ENCODE data around the gene PTPRM.

PTPRM gene

DNA sequence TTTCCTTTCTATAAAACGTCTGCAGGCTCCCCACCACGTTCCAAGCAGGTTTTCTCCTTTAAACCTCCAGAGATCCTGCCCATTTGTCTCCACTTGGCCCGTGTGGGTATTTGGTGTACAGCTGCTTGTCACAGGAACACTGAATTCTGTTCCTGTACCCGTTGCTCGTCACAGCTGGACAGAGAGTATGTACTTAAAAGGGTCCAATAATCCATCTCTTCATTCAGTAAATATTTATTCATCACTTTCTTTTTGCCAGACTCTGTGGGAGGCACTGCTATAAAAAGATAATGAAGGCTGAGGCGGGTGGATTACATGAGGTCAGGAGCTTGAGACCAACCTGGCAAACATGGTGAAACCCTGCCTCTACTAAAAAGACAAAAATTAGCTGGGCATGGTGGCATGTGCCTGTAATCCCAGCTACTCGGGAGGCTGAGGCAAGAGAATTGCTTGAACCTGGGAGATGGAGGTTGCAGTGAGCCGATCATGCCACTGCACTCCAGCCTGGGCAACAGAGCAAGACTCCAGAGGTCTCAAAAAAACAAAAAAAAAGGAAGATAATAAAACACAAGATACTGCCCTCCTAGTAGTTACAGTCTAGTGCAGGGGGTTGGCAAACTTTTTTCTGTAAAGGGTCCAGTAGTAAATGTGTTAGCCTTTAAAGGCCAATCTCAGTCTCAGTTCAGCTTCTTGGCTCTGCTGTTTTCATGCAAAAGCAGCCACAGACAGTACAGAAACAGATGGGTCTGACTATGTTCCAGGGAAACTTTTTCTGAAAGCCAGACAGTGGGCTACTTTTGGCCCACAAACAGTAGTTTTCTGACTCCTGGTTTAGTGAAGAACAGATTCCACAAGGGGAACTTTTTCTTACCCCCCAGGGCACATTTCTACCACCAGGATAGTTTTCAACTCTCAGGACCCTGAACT, 732.2 kb downstream of the PTPRM start:
- Histone ChIP-seq H3K27me3 (ENCODE audit: control insufficient read depth in 2 of 2, insufficient read depth in 2 of 2, low read length in 2 of 2) (no peaks in the 10 kb centered on the region), H3K36me3 (ENCODE audit: control insufficient read depth in 2 of 2, insufficient read depth in 2 of 2, low read length in 2 of 2) (no peaks in the 10 kb centered on the region), H3K4me1 (ENCODE audit: control insufficient read depth in 2 of 2, insufficient read depth in 2 of 2, low read length in 2 of 2) (no peaks in the 10 kb centered on the region), H3K9ac (ENCODE audit: low read depth in 1 of 2, low read length in 2 of 2) (no peak overlapping the region), H3K27ac (ENCODE audit: low read depth in 2 of 2, low read length in 2 of 2) (no peak overlapping the region), H3K4me3 (ENCODE audit: low read length in 2 of 2) (no peak overlapping the region), H3K9me3 (ENCODE audit: control insufficient read depth in 2 of 2, low read length in 2 of 2) (no peaks in the 10 kb centered on the region)

DNA sequence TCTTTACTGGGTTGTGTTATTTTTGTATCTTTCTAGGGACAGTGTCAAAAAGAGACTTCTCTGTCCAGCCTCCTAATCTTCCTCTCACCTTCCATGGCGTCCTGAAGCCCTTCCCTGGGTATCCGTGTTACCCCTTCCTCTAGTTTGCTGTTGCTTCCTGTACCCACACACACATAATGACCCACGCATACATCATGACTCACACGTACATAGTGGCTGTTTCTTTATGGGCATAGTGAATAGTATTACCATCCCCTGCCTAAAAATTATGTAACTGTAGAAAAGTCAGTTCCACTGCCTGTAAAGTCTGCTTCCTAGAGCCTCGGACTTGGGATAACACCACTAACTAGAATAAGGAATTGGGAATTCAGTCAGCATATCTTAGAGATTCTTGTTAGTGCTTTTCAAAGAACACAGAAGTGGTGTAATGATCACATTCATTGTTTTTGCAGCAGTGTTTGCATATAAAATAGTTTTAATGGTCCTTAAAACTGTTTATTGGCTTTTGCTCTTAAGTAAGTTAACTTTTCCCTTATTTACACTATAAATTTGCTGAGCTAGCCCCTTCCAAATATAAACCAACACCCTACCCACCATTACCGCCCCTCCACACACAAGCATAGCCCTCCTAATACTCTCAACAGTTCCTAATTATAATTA, 733.8 kb downstream of the PTPRM start:
- Histone ChIP-seq H3K36me3 (ENCODE audit: control insufficient read depth in 2 of 2, insufficient read depth in 2 of 2, low read length in 2 of 2) (no peaks in the 10 kb centered on the region), H3K27ac (ENCODE audit: low read depth in 2 of 2, low read length in 2 of 2) (no peak overlapping the region), H3K4me1 (ENCODE audit: control insufficient read depth in 2 of 2, insufficient read depth in 2 of 2, low read length in 2 of 2) (no peaks in the 10 kb centered on the region), H3K27me3 (ENCODE audit: control insufficient read depth in 2 of 2, insufficient read depth in 2 of 2, low read length in 2 of 2) (no peaks in the 10 kb centered on the region), H3K4me3 (ENCODE audit: low read length in 2 of 2) (no peak overlapping the region), H3K9ac (ENCODE audit: low read depth in 1 of 2, low read length in 2 of 2) (no peak overlapping the region), H3K9me3 (ENCODE audit: control insufficient read depth in 2 of 2, low read length in 2 of 2) (no peaks in the 10 kb centered on the region)

DNA sequence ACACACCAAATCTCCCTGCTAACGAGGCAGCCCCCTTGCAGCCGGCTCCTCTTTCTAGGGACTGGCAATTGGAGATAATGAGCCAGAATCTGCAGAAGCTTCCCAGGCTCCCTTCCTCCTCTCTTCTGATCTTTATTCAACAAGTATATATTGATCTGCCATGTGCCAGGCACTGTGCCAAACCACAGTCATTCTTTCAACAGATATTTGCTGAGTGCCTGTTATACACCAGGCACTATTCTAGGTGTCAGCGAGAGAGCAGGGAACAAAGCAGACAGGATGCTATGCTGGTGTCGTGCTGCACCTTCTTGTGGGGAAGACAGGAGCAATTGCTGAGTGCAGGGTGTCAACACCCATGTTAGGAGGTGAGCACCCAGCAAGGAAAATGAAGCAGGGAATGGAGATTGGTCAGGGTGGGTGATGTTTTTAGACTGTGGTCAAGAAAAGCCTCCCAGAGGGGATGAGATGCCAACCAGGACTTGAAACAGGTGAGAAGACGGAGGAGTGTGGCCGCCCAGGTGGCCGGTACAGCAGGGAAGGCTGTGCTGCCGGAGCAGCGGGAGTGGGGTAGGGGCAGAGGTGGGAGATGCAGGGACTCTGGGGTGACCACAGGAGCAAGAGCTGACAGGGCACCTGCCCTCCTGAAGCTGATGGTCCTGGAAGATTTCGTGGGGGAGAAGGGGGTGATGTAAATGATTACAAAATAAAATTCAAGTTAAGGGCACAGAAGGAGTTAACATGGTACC, 734.5 kb downstream of the PTPRM start:
- no peak overlapping the region for H3K4me3 ChIP-seq (ENCODE audit: low read length in 2 of 2)
- H3K36me3 ChIP-seq (ENCODE audit: control insufficient read depth in 2 of 2, insufficient read depth in 2 of 2, low read length in 2 of 2) = no peaks in the 10 kb centered on the region
- no peak overlapping the region for H3K27ac ChIP-seq (ENCODE audit: low read depth in 2 of 2, low read length in 2 of 2)
- no peaks in the 10 kb centered on the region for H3K4me1 ChIP-seq (ENCODE audit: control insufficient read depth in 2 of 2, insufficient read depth in 2 of 2, low read length in 2 of 2)
- no peaks in the 10 kb centered on the region for H3K9me3 ChIP-seq (ENCODE audit: control insufficient read depth in 2 of 2, low read length in 2 of 2)
- H3K9ac ChIP-seq (ENCODE audit: low read depth in 1 of 2, low read length in 2 of 2) = no peak overlapping the region
- no peaks in the 10 kb centered on the region for H3K27me3 ChIP-seq (ENCODE audit: control insufficient read depth in 2 of 2, insufficient read depth in 2 of 2, low read length in 2 of 2)

DNA sequence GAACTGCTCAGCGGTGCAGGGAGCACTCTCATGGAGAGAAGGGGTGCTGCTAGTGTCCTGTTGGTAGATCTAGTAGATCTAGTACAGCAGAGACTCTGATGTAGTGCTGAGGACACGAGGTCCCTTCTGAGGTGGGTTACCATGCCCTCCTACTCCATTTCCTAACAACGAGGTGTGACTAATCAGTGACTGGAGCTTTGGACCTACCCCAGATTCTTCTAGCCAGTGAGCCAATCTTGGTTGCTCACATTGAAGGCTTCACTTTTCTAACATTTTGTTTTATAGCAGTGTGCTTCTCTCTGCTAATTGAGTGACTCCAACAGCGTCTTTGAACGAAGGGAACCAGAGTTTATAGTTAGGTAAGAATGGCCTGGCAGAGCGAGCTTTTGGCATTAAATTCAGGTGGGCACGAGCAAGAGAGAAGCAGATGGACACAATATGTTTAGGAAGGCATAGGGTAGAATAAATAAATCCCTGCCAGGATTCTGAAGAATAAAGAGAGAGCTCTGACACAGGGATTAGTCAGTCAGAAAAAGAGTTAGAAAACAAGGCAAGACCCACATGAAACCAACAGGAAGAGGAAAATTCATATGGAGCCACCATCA, 736.1 kb downstream of the PTPRM start:
- no peaks in the 10 kb centered on the region for H3K9me3 ChIP-seq (ENCODE audit: control insufficient read depth in 2 of 2, low read length in 2 of 2)
- H3K27ac ChIP-seq (ENCODE audit: low read depth in 2 of 2, low read length in 2 of 2) = no peak overlapping the region
- no peak overlapping the region for H3K4me3 ChIP-seq (ENCODE audit: low read length in 2 of 2)
- H3K27me3 ChIP-seq (ENCODE audit: control insufficient read depth in 2 of 2, insufficient read depth in 2 of 2, low read length in 2 of 2) = no peaks in the 10 kb centered on the region
- no peaks in the 10 kb centered on the region for H3K36me3 ChIP-seq (ENCODE audit: control insufficient read depth in 2 of 2, insufficient read depth in 2 of 2, low read length in 2 of 2)
- H3K9ac ChIP-seq (ENCODE audit: low read depth in 1 of 2, low read length in 2 of 2) = no peak overlapping the region
- no peaks in the 10 kb centered on the region for H3K4me1 ChIP-seq (ENCODE audit: control insufficient read depth in 2 of 2, insufficient read depth in 2 of 2, low read length in 2 of 2)

DNA sequence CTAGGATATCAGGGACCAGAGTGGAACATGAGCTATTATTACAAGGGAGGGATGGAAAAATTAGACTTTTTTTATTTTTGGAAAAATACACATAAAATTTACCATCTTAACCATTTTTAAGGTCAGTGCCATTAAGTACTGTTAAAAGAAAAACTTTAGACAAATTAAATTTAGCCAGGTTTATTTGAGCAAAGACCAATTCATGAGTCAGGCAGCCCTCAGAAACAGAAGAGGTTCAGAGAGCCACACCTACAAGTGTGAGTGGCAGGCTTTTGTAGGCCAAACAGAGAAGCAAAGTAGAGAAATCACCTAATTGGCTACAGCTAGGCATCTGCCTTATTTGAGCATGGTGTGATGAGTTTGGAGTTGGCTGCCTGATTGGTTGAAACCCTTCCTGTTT, 740.8 kb downstream of the PTPRM start:
- no peaks in the 10 kb centered on the region for H3K36me3 ChIP-seq (ENCODE audit: control insufficient read depth in 2 of 2, insufficient read depth in 2 of 2, low read length in 2 of 2)
- no peaks in the 10 kb centered on the region for H3K27me3 ChIP-seq (ENCODE audit: control insufficient read depth in 2 of 2, insufficient read depth in 2 of 2, low read length in 2 of 2)
- no peaks in the 10 kb centered on the region for H3K9me3 ChIP-seq (ENCODE audit: control insufficient read depth in 2 of 2, low read length in 2 of 2)
- H3K4me3 ChIP-seq (ENCODE audit: low read length in 2 of 2) = no peak overlapping the region
- H3K27ac ChIP-seq (ENCODE audit: low read depth in 2 of 2, low read length in 2 of 2) = no peak overlapping the region
- no peaks in the 10 kb centered on the region for H3K4me1 ChIP-seq (ENCODE audit: control insufficient read depth in 2 of 2, insufficient read depth in 2 of 2, low read length in 2 of 2)
- no peak overlapping the region for H3K9ac ChIP-seq (ENCODE audit: low read depth in 1 of 2, low read length in 2 of 2)

DNA sequence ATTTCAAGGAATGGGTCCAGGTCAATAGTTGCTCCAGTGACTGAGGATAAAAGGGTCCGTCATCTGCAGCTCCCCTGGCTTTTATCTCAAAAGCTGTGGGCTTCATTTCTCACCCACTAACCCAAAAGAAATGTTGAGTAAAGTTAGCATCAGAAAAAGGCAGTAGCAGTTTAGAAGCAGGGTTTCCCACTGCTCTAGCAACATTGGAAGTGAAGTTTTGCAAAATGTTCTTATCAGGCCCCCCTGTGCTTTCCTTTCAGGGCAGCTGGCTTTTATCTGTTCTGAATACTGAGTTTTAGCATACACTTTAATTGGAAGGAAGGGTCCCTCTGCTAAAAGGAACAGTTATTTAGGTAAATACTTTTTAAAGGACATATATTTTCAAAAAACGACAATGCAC, 745.9 kb downstream of the PTPRM start:
- no peaks in the 10 kb centered on the region for H3K4me1 ChIP-seq (ENCODE audit: control insufficient read depth in 2 of 2, insufficient read depth in 2 of 2, low read length in 2 of 2)
- H3K27me3 ChIP-seq (ENCODE audit: control insufficient read depth in 2 of 2, insufficient read depth in 2 of 2, low read length in 2 of 2) = no peaks in the 10 kb centered on the region
- no peak overlapping the region for H3K9ac ChIP-seq (ENCODE audit: low read depth in 1 of 2, low read length in 2 of 2)
- no peak overlapping the region for H3K4me3 ChIP-seq (ENCODE audit: low read length in 2 of 2)
- no peak overlapping the region for H3K27ac ChIP-seq (ENCODE audit: low read depth in 2 of 2, low read length in 2 of 2)
- no peaks in the 10 kb centered on the region for H3K9me3 ChIP-seq (ENCODE audit: control insufficient read depth in 2 of 2, low read length in 2 of 2)
- H3K36me3 ChIP-seq (ENCODE audit: control insufficient read depth in 2 of 2, insufficient read depth in 2 of 2, low read length in 2 of 2) = no peaks in the 10 kb centered on the region

DNA sequence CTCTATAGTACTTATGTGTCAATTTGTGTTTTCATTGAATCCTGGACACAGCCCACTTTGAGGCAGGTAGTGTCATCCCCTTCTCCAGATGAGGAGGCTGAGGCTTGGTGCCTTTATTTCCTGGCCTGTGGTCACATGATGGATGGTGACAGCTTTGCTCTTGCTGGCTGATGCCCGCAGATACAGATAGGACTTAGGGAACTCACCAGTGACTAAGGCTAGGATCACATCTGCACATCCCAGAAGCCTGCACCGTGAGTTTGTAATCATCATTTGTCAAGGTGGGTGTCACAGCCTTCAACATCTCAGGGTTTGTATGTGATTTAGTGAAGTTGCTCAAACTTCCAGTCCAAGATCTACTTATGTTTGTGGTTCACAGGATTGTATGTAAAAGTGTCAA, 747.0 kb downstream of the PTPRM start:
- Histone ChIP-seq H3K4me3 (ENCODE audit: low read length in 2 of 2) (no peak overlapping the region), H3K9me3 (ENCODE audit: control insufficient read depth in 2 of 2, low read length in 2 of 2) (no peaks in the 10 kb centered on the region), H3K9ac (ENCODE audit: low read depth in 1 of 2, low read length in 2 of 2) (no peak overlapping the region), H3K4me1 (ENCODE audit: control insufficient read depth in 2 of 2, insufficient read depth in 2 of 2, low read length in 2 of 2) (no peaks in the 10 kb centered on the region), H3K27me3 (ENCODE audit: control insufficient read depth in 2 of 2, insufficient read depth in 2 of 2, low read length in 2 of 2) (no peaks in the 10 kb centered on the region), H3K36me3 (ENCODE audit: control insufficient read depth in 2 of 2, insufficient read depth in 2 of 2, low read length in 2 of 2) (no peaks in the 10 kb centered on the region), H3K27ac (ENCODE audit: low read depth in 2 of 2, low read length in 2 of 2) (no peak overlapping the region)

DNA sequence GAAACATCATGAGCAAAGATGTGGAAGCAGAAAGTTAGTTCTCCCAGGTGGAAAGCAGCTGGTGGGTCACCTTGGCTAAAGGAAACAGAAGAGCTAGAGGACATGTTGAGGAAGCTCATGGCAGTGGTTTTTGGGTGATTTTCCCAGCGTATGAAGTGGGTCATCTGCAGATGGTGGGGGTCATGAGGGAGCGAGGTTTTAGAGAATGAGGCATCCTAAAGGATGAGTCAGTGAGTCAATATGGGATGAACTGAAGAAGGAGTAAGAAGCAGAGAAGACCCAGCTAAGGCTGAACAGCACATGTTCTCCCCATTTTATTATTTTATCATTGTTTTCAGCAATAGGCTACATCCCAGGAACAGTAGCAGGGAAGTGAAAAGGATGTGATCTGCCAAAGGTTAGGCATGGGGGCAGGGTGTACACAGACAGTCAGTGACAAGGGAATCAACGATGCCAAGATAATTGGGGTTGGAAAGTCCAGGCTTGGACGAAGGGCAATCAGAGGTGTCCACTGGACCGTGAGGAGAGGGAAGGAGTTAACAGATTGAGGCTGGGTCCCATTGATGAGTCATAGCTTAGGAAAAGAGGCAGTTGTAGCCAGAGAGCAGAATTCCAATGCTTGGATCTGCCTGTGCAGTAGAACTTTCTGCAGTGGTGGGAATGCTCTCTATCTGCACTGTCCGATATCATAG, 752.8 kb downstream of the PTPRM start:
- no peak overlapping the region for H3K27ac ChIP-seq (ENCODE audit: low read depth in 2 of 2, low read length in 2 of 2)
- H3K9me3 ChIP-seq (ENCODE audit: control insufficient read depth in 2 of 2, low read length in 2 of 2) = no peaks in the 10 kb centered on the region
- H3K4me1 ChIP-seq (ENCODE audit: control insufficient read depth in 2 of 2, insufficient read depth in 2 of 2, low read length in 2 of 2) = no peaks in the 10 kb centered on the region
- no peak overlapping the region for H3K9ac ChIP-seq (ENCODE audit: low read depth in 1 of 2, low read length in 2 of 2)
- H3K4me3 ChIP-seq (ENCODE audit: low read length in 2 of 2) = no peak overlapping the region
- no peaks in the 10 kb centered on the region for H3K36me3 ChIP-seq (ENCODE audit: control insufficient read depth in 2 of 2, insufficient read depth in 2 of 2, low read length in 2 of 2)
- H3K27me3 ChIP-seq (ENCODE audit: control insufficient read depth in 2 of 2, insufficient read depth in 2 of 2, low read length in 2 of 2) = no peaks in the 10 kb centered on the region

DNA sequence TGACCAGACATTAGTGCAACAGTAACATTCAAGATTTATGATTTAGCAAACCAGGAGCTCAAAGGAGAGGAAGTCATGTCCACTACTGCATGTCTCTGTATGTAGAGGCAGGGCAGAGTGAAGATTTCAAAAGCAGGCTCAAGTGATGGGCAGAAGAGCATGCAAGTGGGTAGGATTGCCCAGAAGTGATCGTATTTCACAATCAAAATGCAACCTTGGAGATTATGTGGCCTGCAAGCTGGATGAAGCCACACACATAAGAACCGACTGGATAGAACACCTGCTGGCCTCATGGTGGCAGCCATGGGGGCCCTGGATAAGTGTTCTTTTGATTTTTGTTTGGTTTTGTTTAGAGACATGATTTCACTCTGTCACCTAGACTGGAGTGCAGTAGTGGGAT, 755.4 kb downstream of the PTPRM start:
- no peaks in the 10 kb centered on the region for H3K9me3 ChIP-seq (ENCODE audit: control insufficient read depth in 2 of 2, low read length in 2 of 2)
- no peaks in the 10 kb centered on the region for H3K4me1 ChIP-seq (ENCODE audit: control insufficient read depth in 2 of 2, insufficient read depth in 2 of 2, low read length in 2 of 2)
- no peak overlapping the region for H3K4me3 ChIP-seq (ENCODE audit: low read length in 2 of 2)
- H3K9ac ChIP-seq (ENCODE audit: low read depth in 1 of 2, low read length in 2 of 2) = no peak overlapping the region
- no peak overlapping the region for H3K27ac ChIP-seq (ENCODE audit: low read depth in 2 of 2, low read length in 2 of 2)
- no peaks in the 10 kb centered on the region for H3K27me3 ChIP-seq (ENCODE audit: control insufficient read depth in 2 of 2, insufficient read depth in 2 of 2, low read length in 2 of 2)
- H3K36me3 ChIP-seq (ENCODE audit: control insufficient read depth in 2 of 2, insufficient read depth in 2 of 2, low read length in 2 of 2) = no peaks in the 10 kb centered on the region
